Body of pancreas (tissue), 4 donors: ENCODE data around the gene CPSF4. TPM values are rescaled to one million over a fixed set of nuclear protein-coding genes. Genes with fewer than 3 reads are reported as not detected.
A peak's percentile ranks its signal among the peaks of the same experiment; 100 is the strongest.

Experiments used
- ATAC-seq: fragments of 150-250 bp; one replicate; pipeline ENCODE4 v1.9.1; 2016
- DNase-seq, 4 donors: peaks; one replicate each; pipeline ENCODE4 v3.0.0-alpha.2; 2019
- H3K27ac ChIP-seq, 4 donors: fragments of 200-600 bp; sonication (generic); 1 replicate in 3 of 4; 2 replicates in 1 of 4; pipeline versions ENCODE4 v1.5.1 to v1.6.1; 2016 to 2019; ENCODE audit warnings: mild to moderate bottlenecking in 1 of 4, mixed read lengths in 1 of 4, moderate library complexity in 1 of 4
- H3K27me3 ChIP-seq, 2 donors: fragments of 200-600 bp; sonication (generic); one replicate each; pipeline ENCODE4 v1.6.0; 2016; ENCODE audit warnings: mild to moderate bottlenecking in 1 of 2
- H3K36me3 ChIP-seq, 2 donors: fragments of 200-600 bp; sonication (generic); replicated peaks in 1 of 2; 2 replicates each; pipeline ENCODE4 v1.5.1; 2016; ENCODE audit warnings: low read depth in 2 of 2; ENCODE audit not compliant: insufficient read depth in 1 of 2
- H3K4me1 ChIP-seq: fragments of 200-600 bp; sonication (generic); one replicate; pipeline ENCODE4 v1.6.0; 2016
- H3K4me3 ChIP-seq, 2 donors: fragments of 200-600 bp; sonication (generic); 1 replicate in 1 of 2; 2 replicates in 1 of 2; pipeline ENCODE4 v1.5.1; 2016 to 2019
- H3K9me3 ChIP-seq, 3 donors: fragments of 200-600 bp; sonication (generic); 1 replicate in 2 of 3; 2 replicates in 1 of 3; pipeline ENCODE4 v1.5.1; 2016
- POLR2A ChIP-seq, 3 donors: fragments of 450-650 bp; IDR thresholded peaks; one replicate each; pipeline ENCODE4 v1.6.1; 2016; ENCODE audit warnings: antibody characterized with exemption in 3 of 3, mild to moderate bottlenecking in 2 of 3
- WGBS, 2 donors: methylation state at CpG; one replicate each; pipeline ENCODE4 v1.1.5; 2017; 5-methylcytosine and 5-hydroxymethylcytosine counted together
- intact Hi-C: fragments of 100-400 bp; cut with DNase I; formaldehyde crosslinking; loops from one replicate; pipeline ENCODE4 v1.15.1; 2023
- total RNA-seq, 2 donors: library from RNA; depleted of rRNA; stranded (reverse); fragments of >200 nt; gene quantifications; one replicate each; pipeline ENCODE4 v1.1.0, GENCODE V29; 2016
- TF ChIP-seq, protein P1 (sequence below), 7 experiments: fragments of 450-650 bp in 4 of 7; fragments of 200-600 bp in 3 of 7; sonication (generic) in 3 of 7; IDR thresholded peaks; one replicate each; pipeline ENCODE4 v1.5.1; 2016 to 2019; ENCODE audit warnings: antibody characterized with exemption in 7 of 7

CPSF4 gene
- 10 to 100 TPM; 24.4 to 31.1 TPM for total RNA-seq

DNA sequence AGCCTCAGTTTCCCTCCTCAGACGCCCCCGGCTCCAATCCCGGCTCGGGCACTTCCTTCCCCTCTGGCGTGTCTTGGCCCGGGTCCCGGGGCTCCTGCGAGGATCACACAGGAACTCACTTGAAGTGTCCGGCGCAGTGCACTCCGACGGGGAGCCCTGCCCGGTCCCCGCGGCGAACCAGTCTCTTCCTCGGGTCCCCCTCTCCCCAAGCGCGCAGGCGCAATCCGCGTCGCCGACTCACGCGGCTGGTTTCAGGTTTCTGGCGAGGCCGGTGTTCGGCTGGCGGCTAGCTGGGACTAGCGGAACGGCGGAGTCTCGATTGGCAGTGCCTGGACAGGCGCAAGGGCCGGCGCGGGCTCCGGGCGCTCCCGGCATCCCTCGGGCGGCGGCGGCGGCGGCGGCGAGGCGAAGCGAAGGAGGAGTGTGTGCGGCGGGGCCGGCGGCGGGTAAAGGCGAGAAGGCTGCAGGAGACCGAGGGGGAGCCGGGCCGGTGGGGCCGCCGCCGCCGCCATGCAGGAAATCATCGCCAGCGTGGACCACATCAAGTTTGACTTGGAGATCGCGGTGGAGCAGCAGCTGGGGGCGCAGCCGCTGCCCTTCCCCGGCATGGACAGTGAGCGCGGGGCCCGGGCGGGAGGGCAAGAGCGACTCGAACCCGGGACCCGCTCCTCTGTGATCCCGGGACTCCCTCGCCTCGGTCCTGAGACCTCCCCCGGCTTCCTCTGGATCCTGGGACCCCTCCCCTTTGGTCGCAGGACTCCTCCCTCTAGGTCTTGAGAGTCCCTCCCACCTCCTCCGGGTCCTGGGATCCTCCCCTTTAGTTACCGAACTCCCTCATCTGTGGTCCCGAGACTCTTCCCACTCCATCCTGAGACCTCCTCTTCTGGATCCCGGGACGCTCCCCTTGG lies at the start of gene CPSF4, which contains the start of gene PTCD1:
Gene CPSF4, plus strand, starts transcription at position 371 of the 908 bp plus-strand sequence. Its CDS starts 140 bp downstream, at position 511.
Gene PTCD1, minus strand, starts transcription at position 226 of the 908 bp plus-strand sequence. CDS start 3,556 bp downstream, outside the sequence.
- Histone ChIP-seq H3K27me3 (no peaks in the 10 kb centered on the region), H3K27ac (peak within 1 kb of the TSS; percentile 62 to 83 (median 74)), H3K4me1 (peaks cover 19% of the 10 kb centered on the region), H3K9me3 (no peaks in the 10 kb centered on the region), H3K4me3 (peak within 1 kb of the TSS; percentile 62 to 74), H3K36me3 (peaks cover 0 to 2% of the 10 kb centered on the region in 2 donors)
- peak; percentile 98 for ATAC-seq
- TF ChIP-seq, protein P1, sequence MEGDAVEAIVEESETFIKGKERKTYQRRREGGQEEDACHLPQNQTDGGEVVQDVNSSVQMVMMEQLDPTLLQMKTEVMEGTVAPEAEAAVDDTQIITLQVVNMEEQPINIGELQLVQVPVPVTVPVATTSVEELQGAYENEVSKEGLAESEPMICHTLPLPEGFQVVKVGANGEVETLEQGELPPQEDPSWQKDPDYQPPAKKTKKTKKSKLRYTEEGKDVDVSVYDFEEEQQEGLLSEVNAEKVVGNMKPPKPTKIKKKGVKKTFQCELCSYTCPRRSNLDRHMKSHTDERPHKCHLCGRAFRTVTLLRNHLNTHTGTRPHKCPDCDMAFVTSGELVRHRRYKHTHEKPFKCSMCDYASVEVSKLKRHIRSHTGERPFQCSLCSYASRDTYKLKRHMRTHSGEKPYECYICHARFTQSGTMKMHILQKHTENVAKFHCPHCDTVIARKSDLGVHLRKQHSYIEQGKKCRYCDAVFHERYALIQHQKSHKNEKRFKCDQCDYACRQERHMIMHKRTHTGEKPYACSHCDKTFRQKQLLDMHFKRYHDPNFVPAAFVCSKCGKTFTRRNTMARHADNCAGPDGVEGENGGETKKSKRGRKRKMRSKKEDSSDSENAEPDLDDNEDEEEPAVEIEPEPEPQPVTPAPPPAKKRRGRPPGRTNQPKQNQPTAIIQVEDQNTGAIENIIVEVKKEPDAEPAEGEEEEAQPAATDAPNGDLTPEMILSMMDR (IDR thresholded peaks at IDR 0.05) = peak in 1 of 7 experiments; percentile 25
- TF ChIP-seq POLR2A (IDR thresholded peaks at IDR 0.05) = peak; percentile 34 to 67 (median 64)
- peak; percentile 94 to 97 (median 96) for DNase-seq
- intact Hi-C loops = no loop called here
- WGBS, 2 donors = 0% methylated on average over 9 to 87 of the region's 89 CpGs

GRCh38 chr7:99389772-99390171 lies 49.0 kb upstream of the CPSF4 start:
- Histone ChIP-seq H3K27me3 (no peaks in the 10 kb centered on the region), H3K36me3 (peaks cover 0 to 2% of the 10 kb centered on the region in 2 donors), H3K4me1 (peaks cover 17% of the 10 kb centered on the region), H3K4me3 (no peak overlapping the region), H3K27ac (no peak overlapping the region), H3K9me3 (no peaks in the 10 kb centered on the region)
- ATAC-seq (no peak), DNase-seq (no peak)
- no peak for TF ChIP-seq POLR2A (IDR thresholded peaks at IDR 0.05)
- TF ChIP-seq, protein P1 (IDR thresholded peaks at IDR 0.05) = no peak
- intact Hi-C loops = no loop called here
- WGBS, 2 donors = 90 to 94% methylated on average over 11 to 13 of the region's 13 CpGs

DNA sequence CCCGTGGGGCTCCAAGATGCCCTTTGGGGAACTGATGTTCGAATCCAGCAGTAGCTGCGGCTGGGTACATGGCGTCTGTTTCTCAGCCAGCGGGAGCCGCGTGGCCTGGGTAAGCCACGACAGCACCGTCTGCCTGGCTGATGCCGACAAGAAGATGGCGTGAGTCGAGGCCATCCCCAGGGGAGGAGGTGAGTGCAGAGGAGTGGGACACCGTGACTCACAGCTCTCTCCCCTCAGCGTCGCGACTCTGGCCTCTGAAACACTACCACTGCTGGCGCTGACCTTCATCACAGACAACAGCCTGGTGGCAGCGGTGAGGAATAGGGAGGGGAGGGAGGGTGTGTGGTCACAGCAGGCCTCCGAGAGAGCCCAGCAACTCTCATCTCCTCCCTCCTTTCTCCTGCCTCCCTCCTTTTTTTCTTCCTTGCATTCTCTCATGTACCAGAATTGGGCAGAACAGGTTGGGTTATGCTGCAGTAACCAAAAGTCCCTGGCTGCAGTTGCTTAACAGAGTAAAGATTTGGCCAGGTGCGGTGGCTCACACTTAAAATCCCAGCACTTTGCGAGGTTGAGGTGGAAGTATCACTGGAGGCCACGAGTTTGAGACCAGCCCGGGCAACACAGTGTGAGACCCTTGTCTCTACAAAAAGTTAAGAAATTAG lies 47.7 kb upstream of the CPSF4 start:
- peaks cover 17% of the 10 kb centered on the region for H3K4me1 ChIP-seq
- TF ChIP-seq POLR2A (IDR thresholded peaks at IDR 0.05) = no peak
- TF ChIP-seq, protein P1 (IDR thresholded peaks at IDR 0.05) = no peak
- intact Hi-C loops = no loop called here
- peaks cover 0 to 4% of the 10 kb centered on the region in 2 donors for H3K36me3 ChIP-seq
- 93 to 95% methylated on average over 22 to 23 of the region's 23 CpGs for whole genome bisulfite sequencing, 2 donors
- no peaks in the 10 kb centered on the region for H3K27me3 ChIP-seq
- H3K27ac ChIP-seq = no peak overlapping the region
- DNase-seq (no peak), ATAC-seq (no peak)
- no peaks in the 10 kb centered on the region for H3K9me3 ChIP-seq
- H3K4me3 ChIP-seq = no peak overlapping the region

- Histone ChIP-seq H3K27ac (peak overlapping the region in 2 of 4 donors; percentile 83 to 84), H3K4me3 (no peak overlapping the region), H3K9me3 (no peaks in the 10 kb centered on the region), H3K27me3 (no peaks in the 10 kb centered on the region), H3K36me3 (peaks cover 0 to 6% of the 10 kb centered on the region in 2 donors), H3K4me1 (peaks cover 17% of the 10 kb centered on the region)
- TF ChIP-seq, protein P1 (IDR thresholded peaks at IDR 0.05) = no peak
- no peak for TF ChIP-seq POLR2A (IDR thresholded peaks at IDR 0.05)
- ATAC-seq (no peak), DNase-seq (no peak)
- WGBS, 2 donors = 61 to 64% methylated on average over 5 to 8 of the region's 8 CpGs
- intact Hi-C loops = no loop called here
Observed at GRCh38 chr7:99392046-99392445, 46.7 kb upstream of the CPSF4 start.
